SK-N-MC (cell line): Measurements from ENCODE around the gene KIF26B.

Source experiments
- DNase-seq: peaks from one replicate; pipeline ENCODE4 v3.0.0-alpha.2; 2011; ENCODE audit warnings: low read depth, low spot score
- H3K27ac ChIP-seq: fragments of 200-600 bp; sonication (generic); 2 replicates; pipeline ENCODE4 v1.5.1; 2016; ENCODE audit warnings: mixed run types
- H3K36me3 ChIP-seq: fragments of 200-600 bp; sonication (generic); 2 replicates; pipeline ENCODE4 v1.6.1; 2017; ENCODE audit warnings: antibody characterized with exemption, low read length, mixed read lengths; ENCODE audit not compliant: insufficient read depth
- H3K4me3 ChIP-seq: fragments of 200-600 bp; sonication (generic); 2 replicates; pipeline ENCODE4 v1.5.1; 2016
- H3K9ac ChIP-seq: fragments of 200-600 bp; sonication (generic); 2 replicates; pipeline ENCODE4 v1.8.0; 2017; ENCODE audit warnings: mixed run types, mixed read lengths; ENCODE audit not compliant: insufficient read length
- H3K9me3 ChIP-seq: fragments of 200-600 bp; sonication (generic); 2 replicates; pipeline ENCODE4 v1.6.1; 2017; ENCODE audit warnings: low read depth, mild to moderate bottlenecking, antibody characterized with exemption, low read length, moderate library complexity, mixed read lengths
- EZH2 ChIP-seq: fragments of 200-600 bp; sonication (generic); IDR thresholded peaks from one replicate; pipeline ENCODE4 v1.6.1; 2017; ENCODE audit warnings: antibody characterized with exemption
- FOXP2 ChIP-seq: optimal IDR thresholded peaks from 2 replicates; pipeline ENCODE3; 2011; ENCODE audit warnings: mild to moderate bottlenecking, moderate library complexity; ENCODE audit not compliant: insufficient read depth; ENCODE audit errors: extremely low read length, control extremely low read depth
- POLR2AphosphoS5 ChIP-seq: IDR thresholded peaks from 2 replicates; pipeline ENCODE4 v1.6.1; 2012; ENCODE audit warnings: mild to moderate bottlenecking, low read depth, low read length, borderline replicate concordance

KIF26B gene

GRCh38 chr1:245684571-245684970 lies 529.8 kb downstream of the KIF26B start:
- DNase-seq = no peak
- Histone ChIP-seq H3K4me3 (no peak overlapping the region), H3K9ac (no peak overlapping the region), H3K9me3 (no peaks in the 10 kb centered on the region), H3K36me3 (no peaks in the 10 kb centered on the region), H3K27ac (no peak overlapping the region)
- TF ChIP-seq FOXP2 (no peak), POLR2AphosphoS5 (no peak), EZH2 (no peak)

GRCh38 chr1:245685111-245685810 lies 530.5 kb downstream of the KIF26B start:
- no peak overlapping the region for H3K9ac ChIP-seq
- TF ChIP-seq FOXP2 = no peak
- no peak for TF ChIP-seq EZH2
- TF ChIP-seq POLR2AphosphoS5 = no peak

GRCh38 chr1:245686006-245686405 lies 531.2 kb downstream of the KIF26B start:
- Histone ChIP-seq H3K9me3 (no peaks in the 10 kb centered on the region), H3K36me3 (no peaks in the 10 kb centered on the region), H3K27ac (no peak overlapping the region), H3K4me3 (no peak overlapping the region), H3K9ac (no peak overlapping the region)
- no peak for DNase-seq
- TF ChIP-seq FOXP2 (no peak), EZH2 (no peak), POLR2AphosphoS5 (no peak)

More at GRCh38 chr1:245685111-245685810, 530.5 kb downstream of the KIF26B start:
- Histone ChIP-seq H3K4me3 (no peak overlapping the region), H3K36me3 (no peaks in the 10 kb centered on the region), H3K9me3 (no peaks in the 10 kb centered on the region), H3K27ac (no peak overlapping the region)
- no peak for DNase-seq

- H3K9ac ChIP-seq = no peak overlapping the region
- no peak overlapping the region for H3K27ac ChIP-seq
- no peaks in the 10 kb centered on the region for H3K9me3 ChIP-seq
- TF ChIP-seq POLR2AphosphoS5 (no peak), EZH2 (no peak), FOXP2 (no peak)
- no peak for DNase-seq
- no peaks in the 10 kb centered on the region for H3K36me3 ChIP-seq
- H3K4me3 ChIP-seq = no peak overlapping the region
These were observed 531.8 kb downstream of the KIF26B start for GRCh38 chr1:245686446-245687030.

GRCh38 chr1:245687152-245687635 lies 532.4 kb downstream of the KIF26B start:
- H3K36me3 ChIP-seq = no peaks in the 10 kb centered on the region
- H3K27ac ChIP-seq = no peak overlapping the region
- no peak for TF ChIP-seq EZH2
- no peak for DNase-seq
- H3K9me3 ChIP-seq = no peaks in the 10 kb centered on the region
- H3K4me3 ChIP-seq = no peak overlapping the region
- H3K9ac ChIP-seq = no peak overlapping the region

- Histone ChIP-seq H3K9ac (no peak overlapping the region), H3K36me3 (no peaks in the 10 kb centered on the region), H3K9me3 (no peaks in the 10 kb centered on the region), H3K27ac (no peak overlapping the region), H3K4me3 (no peak overlapping the region)
- TF ChIP-seq EZH2 (no peak), FOXP2 (no peak)
- no peak for DNase-seq
These were observed 533.1 kb downstream of the KIF26B start for GRCh38 chr1:245687636-245688535.

GRCh38 chr1:245688536-245689453 lies 534.0 kb downstream of the KIF26B start:
- Histone ChIP-seq H3K9me3 (no peaks in the 10 kb centered on the region), H3K36me3 (no peaks in the 10 kb centered on the region), H3K27ac (no peak overlapping the region), H3K9ac (no peak overlapping the region), H3K4me3 (no peak overlapping the region)
- no peak for TF ChIP-seq POLR2AphosphoS5
- no peak for TF ChIP-seq EZH2
- no peak for TF ChIP-seq FOXP2
- no peak for DNase-seq
